HG03066 (cell line): ENCODE measurements around the gene OR51B2.
"Not testable (repeated sequence)": the region's sequence is repeated elsewhere in the genome, so short reads cannot be mapped to it uniquely, and the experiment has no call there.

Source experiments
- ATAC-seq: cut with Tn5 transposase; IDR thresholded peaks from one replicate; pipeline ENCODE4 v1.9.1; 2021; ENCODE audit warnings: low read depth; ENCODE audit not compliant: unreplicated experiment

The OR51B2 gene, protein sequence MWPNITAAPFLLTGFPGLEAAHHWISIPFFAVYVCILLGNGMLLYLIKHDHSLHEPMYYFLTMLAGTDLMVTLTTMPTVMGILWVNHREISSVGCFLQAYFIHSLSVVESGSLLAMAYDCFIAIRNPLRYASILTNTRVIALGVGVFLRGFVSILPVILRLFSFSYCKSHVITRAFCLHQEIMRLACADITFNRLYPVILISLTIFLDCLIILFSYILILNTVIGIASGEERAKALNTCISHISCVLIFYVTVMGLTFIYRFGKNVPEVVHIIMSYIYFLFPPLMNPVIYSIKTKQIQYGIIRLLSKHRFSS

DNA sequence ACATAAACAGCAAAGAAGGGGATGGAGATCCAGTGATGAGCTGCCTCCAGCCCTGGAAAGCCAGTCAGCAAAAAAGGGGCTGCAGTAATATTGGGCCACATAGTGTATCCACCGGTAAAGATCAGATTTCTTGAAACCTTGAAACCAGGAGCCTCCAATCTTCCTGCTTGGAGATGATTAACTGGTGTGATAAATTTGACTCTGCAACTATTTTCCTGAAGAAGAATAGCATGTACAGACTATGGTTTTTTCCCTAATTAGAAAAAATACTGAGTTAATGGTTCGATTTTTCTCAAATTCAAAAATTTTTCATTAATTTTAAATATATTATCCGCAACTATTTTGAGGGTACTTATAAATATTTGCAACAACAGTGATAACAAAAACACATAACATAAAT is at the start of gene OR51B2:
TSS of gene OR51B2 (minus strand) at position 101 of the 400 bp plus-strand sequence. CDS start at position 101, 0 bp downstream.
- ATAC-seq: no peak

DNA sequence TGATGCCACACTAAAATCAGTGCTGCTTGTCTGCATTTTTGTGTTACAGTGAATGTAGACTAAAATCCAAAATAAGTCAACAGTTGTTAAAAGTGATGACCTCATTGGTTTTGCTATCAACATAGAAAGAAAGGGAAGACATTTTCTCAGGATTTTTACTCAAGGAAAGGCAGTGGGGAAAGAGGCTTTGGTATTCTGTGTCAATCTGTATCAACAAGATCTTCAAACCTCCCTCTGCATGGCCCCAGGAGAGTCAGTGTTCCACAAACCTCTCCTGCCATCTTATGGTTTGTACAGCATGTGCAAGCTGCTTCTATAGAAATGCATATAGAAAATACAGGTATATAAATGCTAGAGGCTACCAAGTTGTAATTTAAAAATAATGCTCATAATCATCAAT is 45.7 kb upstream of the OR51B2 start:
- no peak for ATAC-seq

DNA sequence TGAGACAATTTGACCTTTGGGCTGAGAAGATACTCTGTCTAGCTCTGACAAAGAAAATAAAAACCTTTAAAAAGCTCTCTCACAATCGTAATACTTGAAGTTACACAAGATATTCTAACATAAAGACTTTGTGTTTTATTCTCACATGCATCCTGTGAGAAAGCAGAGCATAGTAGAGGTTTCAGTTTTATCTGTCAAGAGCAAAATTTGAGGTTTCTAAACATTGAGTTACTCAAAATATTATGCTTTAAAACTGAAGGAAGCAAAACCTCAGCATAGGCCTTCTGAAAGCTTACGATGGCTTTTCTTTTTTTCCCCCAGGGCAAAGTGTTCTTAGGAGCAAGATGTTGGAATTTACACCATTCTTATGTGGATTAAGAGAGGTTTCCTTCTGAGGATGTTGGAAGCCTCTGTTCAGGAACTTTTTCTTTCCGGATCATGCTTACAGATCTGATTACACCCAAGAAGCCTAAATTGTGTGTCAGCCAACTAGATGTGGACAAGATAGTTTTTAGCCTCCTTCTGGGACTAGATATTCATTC is 44.5 kb upstream of the OR51B2 start:
- peak; percentile 60 for ATAC-seq

DNA sequence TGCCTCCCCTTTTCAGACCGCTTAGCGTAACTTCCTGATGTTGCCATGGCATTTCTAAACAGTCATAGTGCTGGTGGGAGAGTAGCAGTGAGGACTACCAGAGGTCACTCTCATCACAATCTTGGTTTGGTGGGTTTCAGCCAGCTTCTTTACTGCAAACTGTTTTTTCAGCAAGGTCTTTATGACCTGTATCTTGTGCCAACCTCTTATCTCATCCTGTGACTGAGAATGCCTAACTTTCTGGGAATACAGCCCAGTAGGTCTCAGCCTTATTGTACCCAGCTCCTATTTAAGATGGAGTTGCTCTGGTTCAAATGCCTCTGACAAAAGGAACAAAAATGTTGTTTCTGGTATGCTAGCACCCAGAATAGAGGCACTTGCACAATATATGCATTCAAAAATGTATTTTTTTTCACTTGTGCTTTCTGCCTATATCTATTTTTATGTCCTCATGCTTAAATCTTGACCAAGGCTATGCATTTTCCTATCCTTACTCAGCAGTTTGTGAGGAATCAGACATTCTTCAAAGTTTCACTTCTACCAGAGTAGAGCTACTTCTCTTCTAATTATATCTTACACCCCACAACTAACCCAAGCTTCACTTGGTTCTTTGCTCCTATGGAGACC is 43.5 kb upstream of the OR51B2 start:
- ATAC-seq: peak; percentile 45

DNA sequence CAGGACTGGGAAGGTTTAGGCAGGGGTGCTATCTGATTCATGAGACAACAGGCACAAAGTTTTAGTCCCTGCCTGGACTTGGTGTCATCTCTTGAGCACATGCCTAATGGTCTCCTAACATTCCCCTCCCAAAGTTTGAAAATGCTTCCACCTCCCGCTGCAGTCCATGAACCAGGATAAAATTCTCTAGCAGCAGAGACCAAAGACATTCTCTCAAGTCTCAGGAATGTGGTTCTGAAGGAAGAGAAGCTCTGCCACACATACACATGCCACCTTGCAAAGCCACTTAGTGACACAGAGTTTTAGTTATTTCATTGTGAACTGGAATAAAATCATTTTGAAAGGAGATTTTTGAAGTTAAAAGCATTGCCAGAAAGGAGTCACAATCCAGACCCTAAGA is 42.8 kb upstream of the OR51B2 start:
- ATAC-seq: no peak

DNA sequence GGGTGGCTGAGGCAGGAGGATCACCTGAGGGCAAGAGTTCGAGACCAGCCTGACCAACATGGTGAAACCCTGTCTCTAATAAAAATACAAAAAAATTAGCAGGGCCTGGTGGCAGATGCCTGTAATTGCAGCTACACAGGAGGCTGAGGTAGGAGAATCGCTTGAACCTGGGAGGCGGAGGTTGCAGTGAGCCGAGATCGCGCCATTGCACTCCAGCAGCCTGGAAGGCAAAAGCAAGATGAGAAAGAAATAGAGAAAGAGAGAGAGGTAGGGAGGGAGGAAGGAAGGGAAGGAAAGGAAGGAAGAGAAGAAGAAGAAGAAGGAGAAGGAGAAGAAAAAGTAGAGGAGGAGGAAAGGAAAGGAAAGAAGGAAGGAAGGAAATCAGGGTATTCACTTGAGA is 42.3 kb upstream of the OR51B2 start:
- not testable (repeated sequence) for ATAC-seq

DNA sequence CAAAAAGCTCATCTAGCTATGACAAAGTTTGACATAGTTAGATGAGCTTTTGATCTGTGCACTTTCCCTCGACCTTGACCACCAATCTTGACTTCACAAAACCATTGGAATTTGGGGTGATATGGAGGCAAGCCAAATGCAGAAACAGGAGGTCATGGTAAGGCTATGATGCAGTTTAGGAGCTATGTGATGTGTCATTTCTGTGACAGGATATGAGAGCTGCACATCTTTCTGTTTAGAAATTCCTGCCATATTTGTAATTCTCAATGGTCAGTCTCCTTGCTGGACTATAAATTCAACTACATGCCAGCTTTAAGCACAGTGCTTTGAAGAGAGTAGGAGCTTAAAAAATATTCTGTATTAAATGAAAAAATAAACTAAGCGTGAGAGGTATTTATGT is 40.1 kb upstream of the OR51B2 start:
- ATAC-seq: no peak

DNA sequence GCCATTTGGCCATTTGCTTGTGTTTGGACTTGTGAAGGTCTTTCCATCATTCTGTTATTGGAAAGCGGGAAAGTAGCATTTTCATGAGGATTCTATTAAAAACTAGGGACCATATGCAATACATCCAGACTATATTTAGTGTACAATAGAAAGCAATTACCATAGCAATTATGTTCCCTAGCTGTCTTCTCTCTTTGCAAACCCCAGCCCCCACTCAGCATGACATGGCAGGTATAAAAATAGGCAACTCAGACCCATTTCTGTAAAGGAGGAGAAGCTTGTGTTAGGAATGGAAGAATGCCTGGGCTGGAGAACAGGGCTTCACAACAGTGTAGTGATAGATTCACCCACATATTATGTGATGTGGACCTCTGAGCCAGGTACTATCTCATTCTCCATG is 39.6 kb upstream of the OR51B2 start:
- no peak for ATAC-seq

DNA sequence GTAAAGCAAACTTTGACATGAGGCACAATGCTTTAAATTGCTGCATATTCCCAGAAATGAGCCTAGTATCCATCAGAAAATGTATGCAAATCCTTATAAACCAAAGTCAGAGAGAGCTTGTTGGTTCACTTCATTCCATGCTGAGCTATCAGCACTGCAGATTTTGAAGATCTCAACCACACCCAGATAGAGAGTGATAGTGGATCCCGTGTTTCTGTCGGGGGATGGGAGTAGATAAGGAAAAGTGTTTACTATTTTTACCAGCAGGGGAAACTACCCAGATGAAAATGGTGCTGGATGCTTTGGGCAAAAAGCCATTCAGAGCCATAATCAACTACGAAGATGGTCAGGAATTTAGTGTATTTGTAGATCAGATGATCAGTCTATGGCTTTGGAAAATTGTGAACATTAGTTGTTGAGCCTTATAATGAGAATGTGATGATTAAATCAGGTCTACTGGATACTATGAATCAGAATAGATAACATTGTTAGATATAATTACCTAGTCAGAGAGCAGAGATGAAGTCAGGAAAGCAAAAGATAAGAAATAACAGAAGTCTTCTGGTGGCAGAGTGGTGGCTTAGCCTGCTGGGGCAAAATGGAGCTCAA is 38.0 kb upstream of the OR51B2 start:
- no peak for ATAC-seq

DNA sequence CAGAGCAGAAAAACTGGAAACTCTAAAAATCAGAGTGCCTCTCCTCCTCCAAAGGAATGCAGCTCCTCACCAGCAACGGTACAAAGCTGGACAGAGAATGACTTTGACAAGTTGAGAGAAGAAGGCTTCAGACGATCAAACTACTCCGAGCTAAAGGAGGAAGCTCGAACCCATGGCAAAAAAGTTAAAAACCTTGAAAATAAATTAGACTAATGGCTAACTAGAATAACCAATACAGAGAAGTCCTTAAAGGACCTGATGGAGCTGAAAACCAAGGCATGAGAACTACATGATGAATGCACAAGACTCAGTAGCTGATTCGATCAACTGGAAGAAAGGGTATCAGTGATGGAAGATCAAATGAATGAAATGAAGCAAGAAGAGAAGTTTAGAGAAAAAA is 31.9 kb upstream of the OR51B2 start:
- ATAC-seq: not testable (repeated sequence)

DNA sequence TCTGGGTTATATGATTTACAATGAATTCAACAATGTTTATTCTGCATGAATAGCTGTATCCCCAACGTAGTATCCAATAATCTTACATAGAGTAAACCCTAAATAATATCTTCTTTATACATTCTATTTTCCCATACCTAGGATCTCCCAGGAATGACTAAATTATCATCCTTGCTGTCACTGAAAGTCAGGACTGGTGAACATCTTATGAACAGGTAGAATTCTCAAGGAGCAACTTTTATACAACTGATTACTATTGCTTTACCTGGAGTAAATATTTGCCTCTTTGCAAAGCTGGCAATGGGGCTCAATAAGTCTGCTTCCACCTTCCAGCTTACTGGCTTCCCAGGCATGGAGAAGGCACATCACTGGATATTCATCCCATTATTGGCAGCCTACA is 27.1 kb upstream of the OR51B2 start, which contains the start of gene OR51B6:
TSS of gene OR51B6 (plus strand) at position 301 of the 400 bp plus-strand sequence. CDS start at position 301, 0 bp downstream.
- ATAC-seq: no peak

DNA sequence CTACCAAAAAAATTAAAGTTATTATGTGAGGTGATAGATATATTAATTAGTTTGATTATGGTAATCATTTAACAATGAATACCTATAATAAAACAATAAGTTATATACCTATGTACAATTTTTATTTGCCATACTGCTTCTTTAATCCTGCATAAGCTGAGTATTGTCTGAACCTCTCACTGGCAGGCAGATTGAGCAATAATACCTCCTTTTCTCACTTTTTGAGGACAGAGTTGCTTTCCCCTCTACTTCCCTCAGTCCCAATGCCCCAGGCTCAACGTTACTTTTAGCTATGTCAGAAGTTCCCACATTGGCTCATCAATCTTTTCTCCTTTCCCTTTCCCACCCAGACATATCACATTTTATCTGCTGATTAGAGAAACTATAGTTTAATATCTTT is 25.5 kb upstream of the OR51B2 start:
- no peak for ATAC-seq

DNA sequence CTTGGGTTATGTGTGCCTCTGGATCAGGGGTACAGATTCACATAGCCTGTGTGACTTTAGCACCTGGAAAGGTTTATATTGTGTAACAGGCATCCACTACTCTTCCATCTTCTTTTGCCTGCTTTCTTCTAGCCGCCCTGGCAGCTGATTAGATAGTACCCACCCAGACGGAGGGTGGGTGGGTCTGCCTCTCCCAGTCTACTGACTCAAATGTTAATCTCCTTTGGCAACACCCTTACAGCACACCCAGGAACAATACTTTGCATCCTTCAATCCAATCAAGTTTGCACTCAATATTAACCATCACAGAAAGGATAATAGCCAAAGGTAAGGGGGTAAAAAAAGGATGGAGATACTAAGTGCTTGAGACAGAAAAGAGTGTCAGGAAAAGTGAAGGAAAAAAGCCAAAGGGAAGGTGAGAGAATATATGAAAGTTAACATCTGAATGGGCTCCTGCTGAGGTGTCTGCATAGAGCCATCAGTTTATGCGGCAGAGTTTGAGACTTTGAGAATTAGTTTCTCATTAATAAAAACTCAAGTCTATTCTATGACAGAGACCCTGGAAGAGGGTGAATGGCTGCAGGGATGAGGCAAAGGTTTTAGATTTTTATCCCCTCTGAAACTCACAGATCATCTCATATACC is 24.6 kb upstream of the OR51B2 start:
- ATAC-seq: no peak

DNA sequence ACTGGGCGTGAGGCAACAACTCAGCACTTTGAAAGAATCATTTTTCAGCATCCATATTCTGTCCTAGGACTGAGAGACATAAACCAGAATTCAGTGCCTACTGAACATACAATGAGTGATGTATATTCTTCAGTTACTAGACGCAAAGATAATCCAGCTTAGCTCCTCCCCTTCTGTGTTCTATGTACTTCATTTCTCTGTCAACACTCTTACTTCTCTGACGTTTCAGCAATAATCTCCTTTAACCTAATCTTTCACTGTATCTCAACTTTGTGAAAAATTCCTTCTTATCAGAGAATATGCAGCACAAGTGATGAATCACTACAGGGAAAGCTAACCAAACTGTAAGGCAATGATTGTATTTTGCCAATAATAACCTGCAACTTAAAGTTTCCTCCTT is 21.7 kb upstream of the OR51B2 start:
- no peak for ATAC-seq

DNA sequence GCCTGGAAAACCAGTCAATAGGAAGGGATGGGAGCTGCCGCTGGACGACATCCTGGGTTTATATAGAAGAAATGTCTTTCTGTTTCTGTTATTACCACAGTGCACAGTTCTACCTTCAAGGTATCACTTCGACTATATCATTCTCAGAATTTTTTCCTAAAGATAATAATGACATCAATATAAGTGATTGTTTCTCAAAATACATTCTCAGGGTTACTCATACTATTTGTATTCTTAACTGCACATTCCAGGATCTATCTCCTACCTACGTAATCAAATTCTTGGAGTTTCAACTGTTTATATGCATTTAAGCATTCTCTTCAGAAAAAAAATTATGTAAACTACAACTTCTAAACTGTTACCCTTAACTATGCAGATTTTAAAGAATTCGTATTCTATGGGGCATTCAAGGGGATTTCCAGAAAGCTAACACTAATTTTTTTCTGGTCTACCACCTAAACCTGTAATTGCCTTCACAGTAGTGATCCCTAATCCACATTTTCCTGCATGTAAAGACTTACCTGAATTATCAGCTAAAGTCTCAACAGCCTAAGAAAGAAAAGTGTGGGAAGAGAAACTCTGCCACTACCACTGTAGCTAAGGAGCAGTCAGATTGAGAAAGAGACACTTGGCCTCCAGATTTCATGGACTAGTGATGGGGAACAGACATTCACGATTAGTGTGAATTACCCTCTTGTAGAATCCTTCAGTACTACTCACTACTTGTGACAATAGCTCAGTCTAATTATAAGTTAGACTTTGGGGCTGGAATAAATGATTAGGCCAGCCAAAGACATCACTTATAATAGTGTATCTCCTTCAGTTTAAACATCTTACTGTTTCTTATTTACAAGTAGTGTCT is 19.6 kb upstream of the OR51B2 start, which contains the start of gene OR51B5:
TSS of gene OR51B5 (minus strand) at position 51 of the 862 bp plus-strand sequence. CDS start at position 51, 0 bp downstream.
- ATAC-seq: no peak

DNA sequence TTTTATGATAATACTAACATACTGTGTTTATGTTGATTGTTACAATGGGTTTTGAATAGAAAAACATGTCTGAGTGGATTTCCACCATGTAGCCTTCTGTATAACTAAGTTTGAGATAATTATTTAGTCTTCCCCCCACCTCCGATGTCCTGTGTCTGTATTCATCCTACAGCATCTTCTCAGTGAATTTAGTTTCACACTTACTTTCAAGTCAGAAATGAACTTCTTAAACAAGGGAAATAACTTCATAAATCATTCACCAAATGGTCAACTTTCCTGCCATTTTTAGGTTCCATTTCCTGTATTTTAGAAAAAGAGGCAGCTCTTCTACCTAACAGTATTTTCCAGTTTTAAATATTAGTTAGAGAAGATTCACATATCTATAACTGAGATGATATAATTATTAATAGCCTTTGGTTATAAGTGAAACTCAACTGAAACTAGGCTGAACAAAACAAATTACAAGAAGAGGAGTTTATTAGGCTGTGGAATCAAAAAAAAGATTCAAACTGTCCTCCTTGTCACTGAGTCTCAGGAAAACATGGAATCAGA is 15.8 kb upstream of the OR51B2 start:
- peak; percentile 76 for ATAC-seq

DNA sequence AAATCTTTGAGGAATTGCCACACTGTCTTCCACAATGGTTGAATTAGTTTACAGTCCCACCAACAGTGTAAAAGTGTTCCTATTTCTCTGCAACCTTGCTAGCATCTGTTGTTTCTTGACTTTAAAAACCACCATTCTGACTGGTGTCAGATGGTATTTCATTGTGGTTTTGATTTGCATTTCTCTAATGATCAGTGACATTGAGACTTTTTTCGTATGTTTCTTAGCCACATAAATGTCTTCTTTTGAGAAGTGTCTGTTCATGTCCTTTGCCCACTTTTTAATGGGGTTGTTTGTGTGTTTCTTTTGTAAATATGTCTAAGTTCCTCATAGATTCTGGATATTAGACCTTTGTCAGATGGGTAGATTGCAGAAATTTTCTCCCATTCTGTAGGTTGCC is 13.2 kb upstream of the OR51B2 start:
- not testable (repeated sequence) for ATAC-seq

DNA sequence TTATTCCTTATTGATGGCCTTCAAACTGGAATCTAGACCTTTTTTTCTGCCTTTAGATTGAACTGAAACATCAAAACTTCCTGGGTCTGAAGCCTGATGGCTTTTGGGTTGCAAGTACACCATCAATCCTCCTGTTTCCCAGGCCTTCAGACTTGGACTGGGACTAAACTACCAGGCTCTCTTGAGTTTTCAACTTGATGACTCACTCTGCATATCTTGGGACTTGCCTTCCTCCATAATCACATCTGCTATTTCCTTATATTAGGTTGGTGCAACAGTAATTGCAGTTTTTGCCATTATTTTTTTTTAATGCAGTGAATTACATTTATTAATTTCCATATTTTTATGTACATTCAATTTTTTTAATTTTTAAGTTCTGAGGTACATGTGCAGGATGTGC is 12.2 kb upstream of the OR51B2 start:
- no peak for ATAC-seq

DNA sequence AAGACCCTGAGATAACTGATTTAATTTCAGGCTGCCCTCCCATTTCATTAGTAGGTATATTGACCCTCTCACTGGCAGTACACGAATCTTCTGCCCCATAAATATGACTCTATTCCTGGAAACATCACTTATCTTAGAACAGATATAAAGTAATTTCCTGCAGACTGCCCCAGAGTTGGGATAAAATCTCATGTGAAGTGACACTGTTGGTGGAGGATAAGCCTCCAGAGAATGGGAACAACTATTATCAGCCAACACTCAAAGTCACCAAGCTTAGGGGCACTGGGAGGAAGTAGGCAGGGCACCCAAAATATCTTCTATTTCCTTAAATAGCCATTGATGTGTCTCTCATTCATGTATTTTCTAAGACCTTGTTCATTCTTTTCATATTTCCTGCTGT is 11.1 kb upstream of the OR51B2 start:
- ATAC-seq: no peak

DNA sequence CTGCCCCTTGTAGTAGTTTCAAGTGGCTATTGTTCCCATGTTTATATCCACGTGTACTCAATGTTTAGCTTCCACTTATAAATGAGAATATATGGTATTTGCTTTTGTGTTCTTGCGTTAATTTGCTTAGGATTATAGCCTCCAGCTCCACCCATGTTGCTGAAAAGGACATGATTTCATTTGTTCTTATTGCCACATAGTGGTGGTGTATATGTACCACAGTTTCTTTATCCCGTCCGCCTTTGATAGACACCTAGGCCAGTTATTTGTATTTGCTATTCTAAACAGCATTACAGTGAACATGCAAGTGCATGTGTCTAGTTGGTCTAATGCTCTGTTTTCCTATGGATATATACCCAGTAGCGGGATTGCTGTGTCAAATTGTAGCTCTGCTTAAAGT is 6.8 kb downstream of the OR51B2 start:
- no peak for ATAC-seq
